ENCODE data around the gene STIM1. TPM values are rescaled to one million over a fixed set of nuclear protein-coding genes. Genes with fewer than 3 reads are reported as not detected.

Gene STIM1
- total and polyA plus RNA-seq, 10 of the 15 experiments (the other 5 are each of a cell fraction or from before 2014, with no cell fraction given): 8.6 to 57.7 (median 29.3) TPM

GRCh38 chr11:3867209-3868091 lies 12.0 kb downstream of the STIM1 start (continued):
- TF ChIP-seq CUX1 (IDR thresholded peaks at IDR 0.05; ENCODE audit: insufficient replicate concordance, low read depth, low read length) (no peak), BCL3 (IDR thresholded peaks at IDR 0.05; ENCODE audit: borderline replicate concordance, insufficient read depth, low read depth, low read length, poor library complexity, severe bottlenecking) (peak; percentile 31)

All from GM12878 (cell line).